ENCODE data around the gene TMEM61. TPM values are rescaled to one million over a fixed set of nuclear protein-coding genes. Genes with fewer than 3 reads are reported as not detected.

TMEM61 gene
- total RNA-seq, 1 experiment from 2014 or later, result not detected

DNA sequence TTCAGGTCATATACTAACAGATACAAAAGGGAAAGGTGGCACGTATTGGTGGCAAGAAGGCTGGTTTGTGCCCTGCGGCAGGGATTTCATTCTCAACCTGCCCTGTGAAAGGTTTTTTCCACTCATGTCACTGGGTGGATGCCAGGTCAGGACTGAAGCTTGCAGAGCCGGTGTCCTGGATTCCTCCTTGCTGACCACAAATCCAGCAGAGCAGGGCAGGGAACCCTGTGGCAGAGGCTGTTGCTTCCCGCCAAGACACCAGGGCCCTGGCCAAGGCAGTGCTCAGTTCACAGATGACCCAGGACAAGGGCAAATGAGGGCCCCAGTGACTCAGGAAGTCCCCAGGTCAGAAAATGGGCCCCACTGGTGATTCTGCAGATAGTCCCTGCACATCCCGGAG is 34.7 kb downstream of the TMEM61 start:
- ChIA-PET CTCF (no interaction called here), POLR2A (no interaction called here)
- no peak for DNase-seq
- Mint-ChIP-seq H3K27me3 (ENCODE audit: insufficient read depth, unreplicated experiment) (no peaks in the 10 kb centered on the region), H3K4me3 (ENCODE audit: unreplicated experiment) (no peak overlapping the region), H3K4me1 (ENCODE audit: low read depth, unreplicated experiment) (no peaks in the 10 kb centered on the region), H3K9me3 (ENCODE audit: unreplicated experiment) (no peaks in the 10 kb centered on the region), H3K36me3 (ENCODE audit: insufficient read depth, unreplicated experiment) (no peaks in the 10 kb centered on the region), H3K27ac (ENCODE audit: unreplicated experiment) (no peak overlapping the region)
- Histone ChIP-seq H3K4me1 (peaks cover 4% of the 10 kb centered on the region; the same call in 1 of the 2 replicates), H3K4me3 (ENCODE audit: low read depth, low read length) (no peak overlapping the region), H3K9me3 (no peaks in the 10 kb centered on the region), H3K36me3 (ENCODE audit: control insufficient read depth, insufficient read depth, low read length) (no peaks in the 10 kb centered on the region), H3K27me3 (replicated peaks; ENCODE audit: control insufficient read depth, insufficient read depth, low read length) (no peaks in the 10 kb centered on the region)
- TF ChIP-seq, protein P1, sequence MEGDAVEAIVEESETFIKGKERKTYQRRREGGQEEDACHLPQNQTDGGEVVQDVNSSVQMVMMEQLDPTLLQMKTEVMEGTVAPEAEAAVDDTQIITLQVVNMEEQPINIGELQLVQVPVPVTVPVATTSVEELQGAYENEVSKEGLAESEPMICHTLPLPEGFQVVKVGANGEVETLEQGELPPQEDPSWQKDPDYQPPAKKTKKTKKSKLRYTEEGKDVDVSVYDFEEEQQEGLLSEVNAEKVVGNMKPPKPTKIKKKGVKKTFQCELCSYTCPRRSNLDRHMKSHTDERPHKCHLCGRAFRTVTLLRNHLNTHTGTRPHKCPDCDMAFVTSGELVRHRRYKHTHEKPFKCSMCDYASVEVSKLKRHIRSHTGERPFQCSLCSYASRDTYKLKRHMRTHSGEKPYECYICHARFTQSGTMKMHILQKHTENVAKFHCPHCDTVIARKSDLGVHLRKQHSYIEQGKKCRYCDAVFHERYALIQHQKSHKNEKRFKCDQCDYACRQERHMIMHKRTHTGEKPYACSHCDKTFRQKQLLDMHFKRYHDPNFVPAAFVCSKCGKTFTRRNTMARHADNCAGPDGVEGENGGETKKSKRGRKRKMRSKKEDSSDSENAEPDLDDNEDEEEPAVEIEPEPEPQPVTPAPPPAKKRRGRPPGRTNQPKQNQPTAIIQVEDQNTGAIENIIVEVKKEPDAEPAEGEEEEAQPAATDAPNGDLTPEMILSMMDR (IDR thresholded peaks at IDR 0.05; ENCODE audit: insufficient read depth in 1 of 2, low read depth in 1 of 2, low read length in 1 of 2, severe bottlenecking in 1 of 2, unreplicated experiment in 1 of 2), result no peak
- BruUV-seq (replicated peaks), result no TSS peak
- intact Hi-C loops (cut with micrococcal nuclease; ENCODE audit: unreplicated experiment), result no loop called here

DNA sequence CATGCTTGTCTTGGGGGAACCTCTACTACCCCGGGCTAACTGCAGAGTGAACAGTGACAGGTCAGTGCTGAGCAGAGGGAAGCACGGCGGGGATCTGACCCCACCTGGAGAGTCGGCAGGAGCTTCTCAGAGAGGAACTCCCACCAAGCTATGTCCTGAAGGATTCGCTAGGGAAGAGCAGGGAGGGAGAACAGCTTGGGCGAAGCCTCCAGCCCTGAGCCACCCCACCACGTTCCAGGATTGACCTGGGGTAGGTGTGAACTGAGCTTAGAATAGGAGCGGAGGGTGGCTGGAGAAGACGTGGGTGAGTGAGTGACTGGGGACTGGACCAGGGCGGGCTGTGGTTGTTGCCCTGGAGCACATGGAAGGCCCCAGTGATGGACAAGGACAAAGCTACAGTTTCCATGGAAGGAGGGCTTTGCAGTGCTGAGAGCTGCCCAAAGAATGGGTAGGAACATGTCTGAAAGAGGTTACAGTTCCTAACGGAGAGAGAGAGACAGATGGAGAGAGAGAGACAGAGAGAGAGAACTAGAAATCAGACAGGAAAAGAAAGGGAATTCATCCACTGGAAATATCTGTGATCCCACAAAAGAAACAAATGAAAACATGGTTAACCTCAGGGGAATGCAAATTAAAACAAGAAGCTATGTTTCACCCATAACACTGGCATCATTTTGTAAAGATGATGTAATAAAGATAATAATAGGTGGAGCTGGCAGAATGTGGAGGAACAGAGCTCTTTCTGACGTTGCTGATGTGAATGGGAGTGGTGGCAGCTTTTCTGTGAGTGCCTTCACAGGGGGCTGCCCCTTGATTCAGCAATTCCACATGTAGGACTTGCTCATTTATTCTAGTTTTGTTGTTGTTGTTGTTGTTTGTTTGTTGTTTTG is 35.5 kb downstream of the TMEM61 start:
- Mint-ChIP-seq H3K27ac (ENCODE audit: unreplicated experiment) (no peak overlapping the region), H3K36me3 (ENCODE audit: insufficient read depth, unreplicated experiment) (no peaks in the 10 kb centered on the region), H3K27me3 (ENCODE audit: insufficient read depth, unreplicated experiment) (no peaks in the 10 kb centered on the region), H3K4me3 (ENCODE audit: unreplicated experiment) (no peak overlapping the region), H3K4me1 (ENCODE audit: low read depth, unreplicated experiment) (no peaks in the 10 kb centered on the region), H3K9me3 (ENCODE audit: unreplicated experiment) (no peaks in the 10 kb centered on the region)
- intact Hi-C loops (cut with micrococcal nuclease; ENCODE audit: unreplicated experiment), result no loop called here
- TF ChIP-seq, protein P1 (IDR thresholded peaks at IDR 0.05; ENCODE audit: insufficient read depth in 1 of 2, low read depth in 1 of 2, low read length in 1 of 2, severe bottlenecking in 1 of 2, unreplicated experiment in 1 of 2), result no peak
- no peak for DNase-seq
- no peaks in the 10 kb centered on the region for H3K9me3 ChIP-seq
- no TSS peak for BruUV-seq (replicated peaks)
- no peaks in the 10 kb centered on the region for H3K36me3 ChIP-seq (ENCODE audit: control insufficient read depth, insufficient read depth, low read length)
- CTCF ChIA-PET, result interaction anchor here (1.1 to 1.3 kb wide), 2 partner anchors 20 to 71 kb away, joined by 4 read pairs; no protein-coding TSS in a partner anchor
- H3K4me3 ChIP-seq (ENCODE audit: low read depth, low read length), result no peak overlapping the region
- POLR2A ChIA-PET, result interaction anchor here (0.6 kb wide), 1 partner anchor 13 kb away, joined by 3 read pairs; no protein-coding TSS in a partner anchor
- H3K27me3 ChIP-seq (replicated peaks; ENCODE audit: control insufficient read depth, insufficient read depth, low read length), result no peaks in the 10 kb centered on the region
- H3K4me1 ChIP-seq, result peaks cover 4% of the 10 kb centered on the region; the same call in 1 of the 2 replicates

DNA sequence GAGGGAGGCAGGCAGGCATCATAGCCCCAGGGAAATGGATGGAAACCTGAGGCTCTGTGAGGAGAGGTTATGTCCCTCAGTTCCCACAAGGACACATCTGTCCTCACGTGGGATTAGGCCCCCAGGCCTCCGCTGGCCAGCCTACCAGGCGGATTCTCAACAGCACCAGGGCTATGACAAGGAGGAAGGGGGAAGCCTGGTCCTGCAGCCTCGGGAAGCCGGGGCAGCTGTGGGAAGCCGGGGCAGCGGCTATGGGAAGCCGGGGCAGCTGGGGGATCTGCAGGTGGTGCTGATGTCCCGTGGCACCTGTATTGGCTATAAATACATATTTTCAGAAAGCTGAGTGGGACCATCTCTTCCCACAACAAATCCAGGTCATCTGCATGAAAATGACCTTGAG is 38.0 kb downstream of the TMEM61 start:
- Mint-ChIP-seq H3K27ac (ENCODE audit: unreplicated experiment) (no peak overlapping the region), H3K4me3 (ENCODE audit: unreplicated experiment) (no peak overlapping the region), H3K36me3 (ENCODE audit: insufficient read depth, unreplicated experiment) (no peaks in the 10 kb centered on the region), H3K9me3 (ENCODE audit: unreplicated experiment) (no peaks in the 10 kb centered on the region), H3K4me1 (ENCODE audit: low read depth, unreplicated experiment) (peaks cover 7% of the 10 kb centered on the region), H3K27me3 (ENCODE audit: insufficient read depth, unreplicated experiment) (no peaks in the 10 kb centered on the region)
- no peaks in the 10 kb centered on the region for H3K36me3 ChIP-seq (ENCODE audit: control insufficient read depth, insufficient read depth, low read length)
- ChIA-PET POLR2A (no interaction called here), CTCF (no interaction called here)
- H3K9me3 ChIP-seq, result no peaks in the 10 kb centered on the region
- no TSS peak for BruUV-seq (replicated peaks)
- H3K4me1 ChIP-seq, result peaks cover 4% of the 10 kb centered on the region; the same call in 1 of the 2 replicates
- DNase-seq, result no peak
- TF ChIP-seq, protein P1 (IDR thresholded peaks at IDR 0.05; ENCODE audit: insufficient read depth in 1 of 2, low read depth in 1 of 2, low read length in 1 of 2, severe bottlenecking in 1 of 2, unreplicated experiment in 1 of 2), result no peak
- no peaks in the 10 kb centered on the region for H3K27me3 ChIP-seq (replicated peaks; ENCODE audit: control insufficient read depth, insufficient read depth, low read length)
- H3K4me3 ChIP-seq (ENCODE audit: low read depth, low read length), result no peak overlapping the region
- intact Hi-C loops (cut with micrococcal nuclease; ENCODE audit: unreplicated experiment), result no loop called here
